Measurements from ENCODE around the gene TUSC2.
"Not testable (repeated sequence)": the region's sequence is repeated elsewhere in the genome, so short reads cannot be mapped to it uniquely, and the experiment has no call there.

The TUSC2 gene

DNA sequence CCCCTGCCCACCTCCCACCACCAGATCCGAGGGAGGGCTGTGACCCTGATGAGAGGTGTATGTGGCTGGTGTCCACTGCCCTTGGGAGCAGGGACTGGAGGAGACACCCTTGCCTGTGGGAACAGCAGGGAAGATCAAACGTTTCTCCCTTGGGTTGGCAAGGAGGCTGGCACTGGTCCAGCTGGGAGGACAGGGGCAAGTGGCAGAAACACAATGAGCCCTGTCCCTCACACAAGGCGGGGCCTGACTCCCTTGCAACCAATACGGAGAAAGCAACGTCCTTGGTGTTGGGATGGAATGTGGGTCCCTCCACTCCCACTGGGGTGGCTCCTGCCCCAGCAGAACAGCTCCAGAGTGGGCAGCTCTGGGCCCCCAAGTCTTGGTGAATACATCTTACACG lies 10.7 kb downstream of the TUSC2 start:
- Histone ChIP-seq H3K27ac (no peak overlapping the region), H3K36me3 (ENCODE audit: insufficient read depth) (no peaks in the 10 kb centered on the region), H2AFZ (ENCODE audit: low read depth) (no peak overlapping the region), H3K4me1 (ENCODE audit: low read depth, poor library complexity, severe bottlenecking) (peaks cover 4% of the 10 kb centered on the region), H3K4me3 (IDR thresholded peaks at IDR 0.05; ENCODE audit: insufficient read depth, low read depth, low read length) (no peak overlapping the region), H4K20me1 (ENCODE audit: insufficient read depth) (no peaks in the 10 kb centered on the region), H3K79me2 (ENCODE audit: insufficient read depth, low read depth) (no peaks in the 10 kb centered on the region), H3K4me2 (no peak overlapping the region), H3K27me3 (ENCODE audit: insufficient read depth, low read depth) (no peaks in the 10 kb centered on the region), H3K9ac (no peak overlapping the region)
- TF ChIP-seq CTCF (conservative IDR thresholded peaks at IDR 0.05; ENCODE audit: low read depth, low read length): no peak

- Histone ChIP-seq H3K36me3 (ENCODE audit: insufficient read depth) (no peaks in the 10 kb centered on the region), H4K20me1 (ENCODE audit: insufficient read depth) (no peaks in the 10 kb centered on the region), H3K4me2 (no peak overlapping the region), H3K27ac (no peak overlapping the region), H3K9ac (no peak overlapping the region), H2AFZ (ENCODE audit: low read depth) (no peak overlapping the region), H3K4me3 (IDR thresholded peaks at IDR 0.05; ENCODE audit: insufficient read depth, low read depth, low read length) (no peak overlapping the region), H3K4me1 (ENCODE audit: low read depth, poor library complexity, severe bottlenecking) (no peaks in the 10 kb centered on the region), H3K79me2 (ENCODE audit: insufficient read depth, low read depth) (no peaks in the 10 kb centered on the region), H3K27me3 (ENCODE audit: insufficient read depth, low read depth) (no peaks in the 10 kb centered on the region)
- no peak for TF ChIP-seq CTCF (conservative IDR thresholded peaks at IDR 0.05; ENCODE audit: low read depth, low read length)
Measured at GRCh38 chr3:50316657-50317242, 11.3 kb downstream of the TUSC2 start.

- Histone ChIP-seq H3K4me3 (IDR thresholded peaks at IDR 0.05; ENCODE audit: insufficient read depth, low read depth, low read length) (no peak overlapping the region), H3K27ac (no peak overlapping the region), H3K79me2 (ENCODE audit: insufficient read depth, low read depth) (no peaks in the 10 kb centered on the region), H3K9ac (no peak overlapping the region), H3K36me3 (ENCODE audit: insufficient read depth) (no peaks in the 10 kb centered on the region), H3K27me3 (ENCODE audit: insufficient read depth, low read depth) (no peaks in the 10 kb centered on the region), H3K4me2 (no peak overlapping the region), H4K20me1 (ENCODE audit: insufficient read depth) (no peaks in the 10 kb centered on the region), H3K4me1 (ENCODE audit: low read depth, poor library complexity, severe bottlenecking) (no peaks in the 10 kb centered on the region), H2AFZ (ENCODE audit: low read depth) (no peak overlapping the region)
- no peak for TF ChIP-seq CTCF (conservative IDR thresholded peaks at IDR 0.05; ENCODE audit: low read depth, low read length)
Measured at GRCh38 chr3:50314816-50315215, 13.2 kb downstream of the TUSC2 start.

- no peaks in the 10 kb centered on the region for H4K20me1 ChIP-seq (ENCODE audit: insufficient read depth)
- TF ChIP-seq CTCF (conservative IDR thresholded peaks at IDR 0.05; ENCODE audit: low read depth, low read length): no peak
- no peak overlapping the region for H3K4me3 ChIP-seq (IDR thresholded peaks at IDR 0.05; ENCODE audit: insufficient read depth, low read depth, low read length)
- H3K27ac ChIP-seq: no peak overlapping the region
- H3K27me3 ChIP-seq (ENCODE audit: insufficient read depth, low read depth): no peaks in the 10 kb centered on the region
- H3K79me2 ChIP-seq (ENCODE audit: insufficient read depth, low read depth): no peaks in the 10 kb centered on the region
- H3K9ac ChIP-seq: no peak overlapping the region
- no peak overlapping the region for H3K4me2 ChIP-seq
- no peaks in the 10 kb centered on the region for H3K36me3 ChIP-seq (ENCODE audit: insufficient read depth)
- no peaks in the 10 kb centered on the region for H3K4me1 ChIP-seq (ENCODE audit: low read depth, poor library complexity, severe bottlenecking)
- no peak overlapping the region for H2AFZ ChIP-seq (ENCODE audit: low read depth)
Measured at GRCh38 chr3:50314342-50314741, 13.7 kb downstream of the TUSC2 start.

DNA sequence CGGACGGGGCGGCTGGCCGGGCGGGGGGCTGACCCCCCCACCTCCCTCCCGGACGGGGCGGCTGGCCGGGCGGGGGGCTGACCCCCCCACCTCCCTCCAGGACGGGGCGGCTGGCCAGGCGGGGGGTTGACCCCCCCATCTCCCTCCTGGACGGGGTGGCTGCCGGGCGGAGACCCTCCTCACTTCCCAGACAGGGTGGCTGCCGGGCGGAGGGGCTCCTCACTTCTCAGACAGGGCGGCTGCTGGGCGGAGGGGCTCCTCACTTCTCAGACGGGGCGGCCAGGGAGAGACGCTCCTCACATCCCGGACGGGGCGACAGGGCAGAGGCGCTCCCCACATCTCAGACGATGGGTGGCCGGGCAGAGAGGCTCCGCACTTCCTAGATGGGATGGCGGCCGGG lies 16.0 kb downstream of the TUSC2 start:
- not testable (repeated sequence) for H3K79me2 ChIP-seq (ENCODE audit: insufficient read depth, low read depth); H3K27me3 ChIP-seq (ENCODE audit: insufficient read depth, low read depth); H3K4me1 ChIP-seq (ENCODE audit: low read depth, poor library complexity, severe bottlenecking); H3K4me3 ChIP-seq (IDR thresholded peaks at IDR 0.05; ENCODE audit: insufficient read depth, low read depth, low read length); H4K20me1 ChIP-seq (ENCODE audit: insufficient read depth); H2AFZ ChIP-seq (ENCODE audit: low read depth); H3K9ac ChIP-seq; H3K4me2 ChIP-seq; H3K27ac ChIP-seq; H3K36me3 ChIP-seq (ENCODE audit: insufficient read depth)
